ENCODE measurements around the gene LIPC. TPM values are rescaled to one million over a fixed set of nuclear protein-coding genes. Genes with fewer than 3 reads are reported as not detected.

The LIPC gene
- total and polyA plus RNA-seq, 2 donors (not counting 3 experiments of a cell fraction or from before 2014, with no cell fraction given): not detected

GRCh38 chr15:58440922-58441321 lies 9.1 kb downstream of the LIPC start:
- intact Hi-C loops (cut with micrococcal nuclease): loop anchor here (2.0 kb wide), 5 partner anchors 16 to 330 kb away; partner anchors contain the start of genes ADAM10 and MINDY2

More at GRCh38 chr15:58440922-58441321, 9.1 kb downstream of the LIPC start:
- peak overlapping the region; percentile 55 for H3K4me2 ChIP-seq (ENCODE audit: insufficient read depth, low read length)
- H3K9ac ChIP-seq (replicated peaks; ENCODE audit: extremely low read depth, insufficient read depth, low read length): no peak overlapping the region
- H3K4me1 ChIP-seq (ENCODE audit: control insufficient read depth, extremely low read depth, insufficient read depth, low read length): peaks cover 32% of the 10 kb centered on the region
- ChIA-PET POLR2A (no interaction called here), CTCF (no interaction called here)
- H3K27ac ChIP-seq (ENCODE audit: insufficient read depth, low read depth, low read length): peak overlapping the region; percentile 82
- H2AFZ ChIP-seq (ENCODE audit: low read depth, low read length): peak overlapping the region; percentile 59
- dilution Hi-C loops (cut with MboI; ENCODE audit: extremely low pct_ligation_motif_present, low sequenced_read_pairs): no loop called here
- no peaks in the 10 kb centered on the region for H4K20me1 ChIP-seq (replicated peaks; ENCODE audit: control insufficient read depth, extremely low read depth, insufficient read depth, low read length)
- TF ChIP-seq FOS (IDR thresholded peaks at IDR 0.05; ENCODE audit: borderline replicate concordance, insufficient read depth, low read length): no peak
- no peak for TF ChIP-seq MYC (IDR thresholded peaks at IDR 0.05; ENCODE audit: low read depth, low read length)
- TF ChIP-seq GATA2 (IDR thresholded peaks at IDR 0.05; ENCODE audit: insufficient read depth, insufficient read length, low read depth, low read length): no peak
- TF ChIP-seq JUN (IDR thresholded peaks at IDR 0.05; ENCODE audit: borderline replicate concordance, insufficient read depth, insufficient read length, low read depth): no peak
- no peak for TF ChIP-seq CTCF (IDR thresholded peaks at IDR 0.05; ENCODE audit: extremely low read depth in 1 of 2, insufficient read depth in 1 of 2, low read depth in 1 of 2, low read length in 2 of 2)
- no peak for TF ChIP-seq POLR2A (IDR thresholded peaks at IDR 0.05; ENCODE audit: low read depth, low read length)
- no peak for TF ChIP-seq MAX (IDR thresholded peaks at IDR 0.05; ENCODE audit: insufficient read depth, insufficient read length)
- TF ChIP-seq POLR2AphosphoS5 (IDR thresholded peaks at IDR 0.05; ENCODE audit: insufficient read depth, low read depth, low read length): no peak
- no peak for TF ChIP-seq EZH2 (IDR thresholded peaks at IDR 0.05; ENCODE audit: borderline replicate concordance, low read depth, low read length, severe bottlenecking)
- H3K79me2 ChIP-seq (ENCODE audit: control insufficient read depth, insufficient read depth, low read length): no peaks in the 10 kb centered on the region
- no peak for FAIRE-seq
- no peaks in the 10 kb centered on the region for H3K9me1 ChIP-seq (replicated peaks; ENCODE audit: control insufficient read depth, extremely low read depth, insufficient read depth, low read length)
- no peak overlapping the region for H3K4me3 ChIP-seq (replicated peaks in 1 of 3; ENCODE audit: insufficient read depth in 1 of 3, low read depth in 1 of 3, low read length in 3 of 3)
- no peak for DNase-seq (ENCODE audit: low read depth, low spot score)
- BruUV-seq (replicated peaks): no TSS peak
- no peaks in the 10 kb centered on the region for H3K9me3 ChIP-seq (replicated peaks; ENCODE audit: control insufficient read depth, insufficient read depth, low read length)
- no peaks in the 10 kb centered on the region for H3K36me3 ChIP-seq (ENCODE audit: control insufficient read depth in 2 of 2, extremely low read depth in 1 of 2, insufficient read depth in 2 of 2, low read length in 2 of 2)
- no peaks in the 10 kb centered on the region for H3K27me3 ChIP-seq (ENCODE audit: control insufficient read depth in 2 of 2, insufficient read depth in 2 of 2, low read length in 2 of 2)

All from endothelial cell of umbilical vein (primary cell).